HepG2 (cell line): ENCODE results near the gene CNDP1. TPM values are rescaled to one million over a fixed set of nuclear protein-coding genes. Genes with fewer than 3 reads are reported as not detected.

ENCODE experiments used
- HCFC1 ChIP-seq: fragments of 150-350 bp; IDR thresholded peaks from 2 replicates; pipeline ENCODE4 v1.6.1; 2014; ENCODE audit warnings: low read depth, low read length
- HNRNPLL ChIP-seq: fragments of 200-400 bp; formaldehyde crosslinking; IDR thresholded peaks from 2 replicates; pipeline ENCODE4 v1.6.1; 2017; ENCODE audit warnings: mild to moderate bottlenecking, low read depth, low read length; ENCODE audit not compliant: poor library complexity, severe bottlenecking
- KMT2A ChIP-seq: sonication (generic); formaldehyde crosslinking; IDR thresholded peaks from 2 replicates; pipeline ENCODE4 v1.4.0; 2020; ENCODE audit warnings: missing genetic modification reagents
- PHF20 ChIP-seq: sonication (generic); formaldehyde crosslinking; IDR thresholded peaks from 2 replicates; pipeline ENCODE4 v1.5.0; 2020; ENCODE audit warnings: mild to moderate bottlenecking, missing genetic modification reagents
- PHF21A ChIP-seq: sonication (generic); formaldehyde crosslinking; IDR thresholded peaks from 2 replicates; pipeline ENCODE4 v1.5.0; 2020; ENCODE audit warnings: mild to moderate bottlenecking, missing genetic modification reagents
- PTBP1 ChIP-seq: fragments of 200-400 bp; formaldehyde crosslinking; IDR thresholded peaks from 2 replicates; pipeline ENCODE4 v1.6.1; 2018; ENCODE audit warnings: low read length, low read depth; ENCODE audit not compliant: poor library complexity, severe bottlenecking
- SAP130 ChIP-seq: IDR thresholded peaks from 2 replicates; pipeline ENCODE4 v1.6.1; 2016; ENCODE audit warnings: low read depth
- ZBTB37 ChIP-seq: sonication (generic); formaldehyde crosslinking; IDR thresholded peaks from 2 replicates; pipeline ENCODE4 v1.4.0; 2020; ENCODE audit warnings: mild to moderate bottlenecking, missing genetic modification reagents
- ZBTB7A ChIP-seq: sonication (generic); formaldehyde crosslinking; IDR thresholded peaks from 2 replicates; pipeline ENCODE4 v1.8.0; 2022; ENCODE audit warnings: mild to moderate bottlenecking, missing genetic modification reagents
- ZNF3 ChIP-seq: IDR thresholded peaks from 2 replicates; pipeline ENCODE4 v1.7.0; 2017; ENCODE audit warnings: inconsistent platforms
- ZNF503 ChIP-seq: sonication (generic); formaldehyde crosslinking; IDR thresholded peaks from 2 replicates; pipeline ENCODE4 v1.4.0; 2020; ENCODE audit warnings: missing genetic modification reagents
- polyA plus RNA-seq, 8 experiments: library from polyadenylated mRNA; depleted of rRNA in 3 of 8; stranded (reverse) in 7 of 8; unstranded in 1 of 8; fragments of >200 nt; fragmentation: Illumina TruSeq in 4 of 8; extraction: Trizol in 4 of 8; gene quantifications; 2 replicates each; pipeline versions ENCODE4 v1.2.1 to v1.2.3, GENCODE V29; 2011 to 2016; ENCODE audit warnings: low read depth in 4 of 8, missing spikeins in 1 of 8, mixed read lengths in 1 of 8; ENCODE audit not compliant: insufficient read depth in 1 of 8
- total RNA-seq, 5 experiments: library from RNA; depleted of rRNA; stranded (reverse); fragments of >200 nt; fragmentation: Illumina TruSeq; extraction: Trizol; gene quantifications; 2 replicates each; pipeline ENCODE4 v1.2.3, GENCODE V29; 2016; ENCODE audit warnings: low read depth in 1 of 5
- TF ChIP-seq, protein P1 (sequence below): sonication (generic); formaldehyde crosslinking; IDR thresholded peaks from 2 replicates; pipeline ENCODE4 v1.5.1; 2020; ENCODE audit warnings: mild to moderate bottlenecking, missing genetic modification reagents, moderate library complexity
- TF ChIP-seq, protein P2 (sequence below): sonication (generic); formaldehyde crosslinking; IDR thresholded peaks from 2 replicates; pipeline ENCODE4 v1.4.0; 2020; ENCODE audit warnings: mild to moderate bottlenecking, missing genetic modification reagents
- TF ChIP-seq, protein P3 (sequence below): sonication (generic); formaldehyde crosslinking; IDR thresholded peaks from 2 replicates; pipeline ENCODE4 v1.5.0; 2020; ENCODE audit warnings: mild to moderate bottlenecking, missing genetic modification reagents
- TF ChIP-seq, protein P4 (sequence below): IDR thresholded peaks from 2 replicates; pipeline ENCODE4 v1.6.1; 2016; ENCODE audit warnings: mild to moderate bottlenecking, missing biosample characterization, missing genetic modification reagents

The CNDP1 gene
- total and polyA plus RNA-seq, 2 of the 13 experiments (the other 11 are each of a cell fraction or from before 2014, with no cell fraction given) = 0.01 TPM; not detected in 1

- TF ChIP-seq, protein P1, sequence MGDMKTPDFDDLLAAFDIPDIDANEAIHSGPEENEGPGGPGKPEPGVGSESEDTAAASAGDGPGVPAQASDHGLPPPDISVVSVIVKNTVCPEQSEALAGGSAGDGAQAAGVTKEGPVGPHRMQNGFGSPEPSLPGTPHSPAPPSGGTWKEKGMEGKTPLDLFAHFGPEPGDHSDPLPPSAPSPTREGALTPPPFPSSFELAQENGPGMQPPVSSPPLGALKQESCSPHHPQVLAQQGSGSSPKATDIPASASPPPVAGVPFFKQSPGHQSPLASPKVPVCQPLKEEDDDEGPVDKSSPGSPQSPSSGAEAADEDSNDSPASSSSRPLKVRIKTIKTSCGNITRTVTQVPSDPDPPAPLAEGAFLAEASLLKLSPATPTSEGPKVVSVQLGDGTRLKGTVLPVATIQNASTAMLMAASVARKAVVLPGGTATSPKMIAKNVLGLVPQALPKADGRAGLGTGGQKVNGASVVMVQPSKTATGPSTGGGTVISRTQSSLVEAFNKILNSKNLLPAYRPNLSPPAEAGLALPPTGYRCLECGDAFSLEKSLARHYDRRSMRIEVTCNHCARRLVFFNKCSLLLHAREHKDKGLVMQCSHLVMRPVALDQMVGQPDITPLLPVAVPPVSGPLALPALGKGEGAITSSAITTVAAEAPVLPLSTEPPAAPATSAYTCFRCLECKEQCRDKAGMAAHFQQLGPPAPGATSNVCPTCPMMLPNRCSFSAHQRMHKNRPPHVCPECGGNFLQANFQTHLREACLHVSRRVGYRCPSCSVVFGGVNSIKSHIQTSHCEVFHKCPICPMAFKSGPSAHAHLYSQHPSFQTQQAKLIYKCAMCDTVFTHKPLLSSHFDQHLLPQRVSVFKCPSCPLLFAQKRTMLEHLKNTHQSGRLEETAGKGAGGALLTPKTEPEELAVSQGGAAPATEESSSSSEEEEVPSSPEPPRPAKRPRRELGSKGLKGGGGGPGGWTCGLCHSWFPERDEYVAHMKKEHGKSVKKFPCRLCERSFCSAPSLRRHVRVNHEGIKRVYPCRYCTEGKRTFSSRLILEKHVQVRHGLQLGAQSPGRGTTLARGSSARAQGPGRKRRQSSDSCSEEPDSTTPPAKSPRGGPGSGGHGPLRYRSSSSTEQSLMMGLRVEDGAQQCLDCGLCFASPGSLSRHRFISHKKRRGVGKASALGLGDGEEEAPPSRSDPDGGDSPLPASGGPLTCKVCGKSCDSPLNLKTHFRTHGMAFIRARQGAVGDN (CRISPR knock-in tag) = peak; percentile 84
- TF ChIP-seq PHF20 (CRISPR knock-in tag) (peak; percentile 83), HCFC1 (no peak), ZNF3 (no peak), KMT2A (CRISPR knock-in tag) (peak; percentile 20; the same call in 1 of the 2 replicates), PTBP1 (peak; percentile 39), ZBTB37 (CRISPR knock-in tag) (peak; percentile 71; the same call in 1 of the 2 replicates), SAP130 (CRISPR knock-in tag) (peak; percentile 28; the same call in 1 of the 2 replicates), PHF21A (peak; percentile 60; the same call in 1 of the 2 replicates), HNRNPLL (peak; percentile 47), ZBTB7A (CRISPR knock-in tag) (peak; percentile 19; the same call in 1 of the 2 replicates), ZNF503 (no peak)
- TF ChIP-seq, protein P2, sequence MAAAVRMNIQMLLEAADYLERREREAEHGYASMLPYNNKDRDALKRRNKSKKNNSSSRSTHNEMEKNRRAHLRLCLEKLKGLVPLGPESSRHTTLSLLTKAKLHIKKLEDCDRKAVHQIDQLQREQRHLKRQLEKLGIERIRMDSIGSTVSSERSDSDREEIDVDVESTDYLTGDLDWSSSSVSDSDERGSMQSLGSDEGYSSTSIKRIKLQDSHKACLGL (CRISPR knock-in tag) = peak; percentile 64; the same call in 1 of the 2 replicates
- TF ChIP-seq, protein P3, sequence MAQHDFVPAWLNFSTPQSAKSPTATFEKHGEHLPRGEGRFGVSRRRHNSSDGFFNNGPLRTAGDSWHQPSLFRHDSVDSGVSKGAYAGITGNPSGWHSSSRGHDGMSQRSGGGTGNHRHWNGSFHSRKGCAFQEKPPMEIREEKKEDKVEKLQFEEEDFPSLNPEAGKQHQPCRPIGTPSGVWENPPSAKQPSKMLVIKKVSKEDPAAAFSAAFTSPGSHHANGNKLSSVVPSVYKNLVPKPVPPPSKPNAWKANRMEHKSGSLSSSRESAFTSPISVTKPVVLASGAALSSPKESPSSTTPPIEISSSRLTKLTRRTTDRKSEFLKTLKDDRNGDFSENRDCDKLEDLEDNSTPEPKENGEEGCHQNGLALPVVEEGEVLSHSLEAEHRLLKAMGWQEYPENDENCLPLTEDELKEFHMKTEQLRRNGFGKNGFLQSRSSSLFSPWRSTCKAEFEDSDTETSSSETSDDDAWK = no peak
- TF ChIP-seq, protein P4, sequence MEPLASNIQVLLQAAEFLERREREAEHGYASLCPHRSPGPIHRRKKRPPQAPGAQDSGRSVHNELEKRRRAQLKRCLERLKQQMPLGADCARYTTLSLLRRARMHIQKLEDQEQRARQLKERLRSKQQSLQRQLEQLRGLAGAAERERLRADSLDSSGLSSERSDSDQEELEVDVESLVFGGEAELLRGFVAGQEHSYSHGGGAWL (CRISPR knock-in tag) = peak; percentile 46
These were observed 62.8 kb downstream of the CNDP1 start (continued) for GRCh38 chr18:74597034-74597661.
